IMR-90 (cell line): ENCODE results near the gene TTC29. TPM values are rescaled to one million over a fixed set of nuclear protein-coding genes. Genes with fewer than 3 reads are reported as not detected.

Source experiments
- ATAC-seq: fragments of 200-7000 bp; cut with Tn5 transposase; 2 replicates; pipeline ENCODE4 v1.9.1; 2020; ENCODE audit warnings: low read depth, mild to moderate bottlenecking, moderate library complexity
- BruUV-seq: library from RNA; stranded (reverse); fragments of 400-500 nt; replicated peaks from 2 replicates; lab custom pipeline; 2021; lab: Mats Ljungman, UMichigan
- CTCF ChIA-PET: fragments of 300-600 bp; formaldehyde crosslinking; extraction: SDS; loops from one replicate; lab custom pipeline; 2021; ENCODE audit warnings: antibody characterized with exemption; lab: Yijun Ruan, JAX
- POLR2A ChIA-PET: fragments of 300-600 bp; sonication (Branson Sonifier 250); formaldehyde crosslinking; loops from one replicate; lab custom pipeline; 2022; ENCODE audit warnings: antibody characterized with exemption; ENCODE audit not compliant: unreplicated experiment; lab: Charles Lee
- DNase-seq: peaks from one replicate; pipeline ENCODE4 v3.0.0; 2013
- H2AFZ ChIP-seq: replicated peaks from 2 replicates; pipeline ENCODE3; 2013; ENCODE audit warnings: low read length, mild to moderate bottlenecking; ENCODE audit not compliant: poor library complexity
- H2AK5ac ChIP-seq: 2 replicates; pipeline ENCODE4 v1.6.1; 2013; ENCODE audit warnings: low read depth, low read length, inconsistent platforms
- H2AK9ac ChIP-seq: replicated peaks from 2 replicates; pipeline ENCODE3; 2013; ENCODE audit warnings: mild to moderate bottlenecking, low read depth, low read length, moderate library complexity; ENCODE audit not compliant: poor library complexity
- H2BK120ac ChIP-seq: 2 replicates; pipeline ENCODE4 v1.6.1; 2013; ENCODE audit warnings: low read depth, low read length, inconsistent platforms
- H2BK15ac ChIP-seq: 3 replicates; pipeline ENCODE4 v1.6.1; 2013; ENCODE audit warnings: low read depth, low read length, inconsistent platforms
- H2BK20ac ChIP-seq: 2 replicates; pipeline ENCODE4 v1.6.1; 2013; ENCODE audit warnings: low read depth, mild to moderate bottlenecking, inconsistent platforms, low read length, moderate library complexity
- H2BK5ac ChIP-seq: 2 replicates; pipeline ENCODE4 v1.6.1; 2013; ENCODE audit warnings: mild to moderate bottlenecking, low read depth, low read length, inconsistent platforms; ENCODE audit not compliant: poor library complexity, severe bottlenecking
- H3K14ac ChIP-seq: replicated peaks from 2 replicates; pipeline ENCODE4 v1.6.1; 2013; ENCODE audit warnings: low read depth, low read length, inconsistent platforms
- H3K18ac ChIP-seq: 2 replicates; pipeline ENCODE4 v1.6.1; 2013; ENCODE audit warnings: low read depth, low read length, control low read depth
- H3K23ac ChIP-seq: 2 replicates; pipeline ENCODE4 v1.6.1; 2013; ENCODE audit warnings: low read depth, low read length, inconsistent platforms
- H3K27ac ChIP-seq: 2 replicates; pipeline ENCODE4 v1.5.1; 2013; ENCODE audit warnings: mild to moderate bottlenecking, control low read depth, low read length; ENCODE audit not compliant: insufficient read depth
- H3K27me3 ChIP-seq: 2 replicates; pipeline ENCODE4 v1.6.1; 2013; ENCODE audit warnings: low read length; ENCODE audit not compliant: control insufficient read depth, insufficient read depth
- H3K36me3 ChIP-seq: 2 replicates; pipeline ENCODE4 v1.6.1; 2013; ENCODE audit warnings: low read length, mixed read lengths; ENCODE audit not compliant: control insufficient read depth, insufficient read depth
- H3K4ac ChIP-seq: 2 replicates; pipeline ENCODE4 v1.6.1; 2013; ENCODE audit warnings: low read depth, low read length, inconsistent platforms
- H3K4me1 ChIP-seq: 2 replicates; pipeline ENCODE4 v1.6.1; 2013; ENCODE audit warnings: low read length, mixed read lengths; ENCODE audit not compliant: control insufficient read depth, insufficient read depth
- H3K4me2 ChIP-seq: 2 replicates; pipeline ENCODE4 v1.6.1; 2013; ENCODE audit warnings: low read depth, mild to moderate bottlenecking, control low read depth, low read length, moderate library complexity
- H3K4me3 ChIP-seq: 2 replicates; pipeline ENCODE4 v1.5.1; 2013; ENCODE audit warnings: low read depth, mild to moderate bottlenecking, control low read depth, low read length, moderate library complexity; ENCODE audit not compliant: insufficient read depth
- H3K56ac ChIP-seq: 2 replicates; pipeline ENCODE4 v1.6.1; 2013; ENCODE audit warnings: low read length, inconsistent platforms; ENCODE audit not compliant: insufficient read depth; ENCODE audit errors: extremely low read depth
- H3K79me1 ChIP-seq, 2 experiments: 2 replicates each; pipeline ENCODE4 v1.6.1; 2013; ENCODE audit warnings: low read length in 2 of 2, inconsistent platforms in 1 of 2, low read depth in 1 of 2
- H3K9ac ChIP-seq: 2 replicates; pipeline ENCODE4 v1.6.1; 2013; ENCODE audit warnings: low read depth, low read length, control low read depth
- H3K9me1 ChIP-seq: 2 replicates; pipeline ENCODE4 v1.6.1; 2013; ENCODE audit warnings: low read length, inconsistent platforms; ENCODE audit not compliant: insufficient read depth
- H3K9me3 ChIP-seq: 2 replicates; pipeline ENCODE4 v1.6.1; 2013; ENCODE audit warnings: low read length; ENCODE audit not compliant: control insufficient read depth, insufficient read depth
- H4K20me1 ChIP-seq: 2 replicates; pipeline ENCODE4 v1.6.1; 2013; ENCODE audit warnings: low read length, inconsistent platforms; ENCODE audit not compliant: insufficient read depth
- H4K5ac ChIP-seq: 2 replicates; pipeline ENCODE4 v1.6.1; 2013; ENCODE audit warnings: mild to moderate bottlenecking, low read depth, low read length, control low read depth
- H4K8ac ChIP-seq, 2 experiments: 2 replicates each; pipeline ENCODE4 v1.6.1; 2013; ENCODE audit warnings: low read depth in 2 of 2, low read length in 2 of 2, control low read depth in 1 of 2, inconsistent platforms in 1 of 2
- H4K91ac ChIP-seq: 2 replicates; pipeline ENCODE4 v1.6.1; 2013; ENCODE audit warnings: low read depth, low read length, inconsistent platforms; ENCODE audit not compliant: insufficient read depth
- BHLHE40 ChIP-seq: fragments of 150-350 bp; IDR thresholded peaks from 2 replicates; pipeline ENCODE4 v1.6.1; 2016; ENCODE audit warnings: mild to moderate bottlenecking, low read depth, low read length
- CEBPB ChIP-seq: IDR thresholded peaks from 2 replicates; pipeline ENCODE4 v1.6.1; 2012; ENCODE audit warnings: low read depth, low read length, improper control_type of control experiment
- CHD1 ChIP-seq: IDR thresholded peaks from 2 replicates; pipeline ENCODE4 v1.6.1; 2012; ENCODE audit warnings: low read depth, low read length, improper control_type of control experiment
- FOS ChIP-seq: fragments of 150-350 bp; IDR thresholded peaks from 2 replicates; pipeline ENCODE4 v1.6.1; 2016; ENCODE audit warnings: low read depth, low read length
- MAFK ChIP-seq: IDR thresholded peaks from 2 replicates; pipeline ENCODE4 v1.6.1; 2012; ENCODE audit warnings: low read depth, low read length, improper control_type of control experiment
- MAZ ChIP-seq: IDR thresholded peaks from 2 replicates; pipeline ENCODE4 v1.6.1; 2012; ENCODE audit warnings: low read depth, mild to moderate bottlenecking, low read length, improper control_type of control experiment, moderate library complexity, borderline replicate concordance
- MXI1 ChIP-seq: IDR thresholded peaks from 2 replicates; pipeline ENCODE4 v1.6.1; 2012; ENCODE audit warnings: low read depth, mild to moderate bottlenecking, low read length, moderate library complexity, borderline replicate concordance
- NFE2L2 ChIP-seq: fragments of 150-350 bp; IDR thresholded peaks from 2 replicates; pipeline ENCODE4 v1.6.1; 2016; ENCODE audit warnings: low read depth, mild to moderate bottlenecking, low read length
- POLR2A ChIP-seq: IDR thresholded peaks from 2 replicates; pipeline ENCODE4 v1.6.1; 2012; ENCODE audit warnings: mild to moderate bottlenecking, low read depth, low read length
- RAD21 ChIP-seq: IDR thresholded peaks from 2 replicates; pipeline ENCODE4 v1.6.1; 2012; ENCODE audit warnings: low read length, improper control_type of control experiment
- RCOR1 ChIP-seq: IDR thresholded peaks from 2 replicates; pipeline ENCODE4 v1.6.1; 2012; ENCODE audit warnings: mild to moderate bottlenecking, low read length, improper control_type of control experiment; ENCODE audit not compliant: insufficient replicate concordance
- RFX5 ChIP-seq: IDR thresholded peaks from 2 replicates; pipeline ENCODE4 v1.8.0; 2012; ENCODE audit warnings: low read depth, mild to moderate bottlenecking, low read length, moderate library complexity
- SMC3 ChIP-seq: fragments of 150-350 bp; IDR thresholded peaks from 2 replicates; pipeline ENCODE4 v1.6.1; 2016; ENCODE audit warnings: low read depth, mild to moderate bottlenecking, antibody characterized with exemption, low read length, moderate library complexity
- USF2 ChIP-seq: fragments of 150-350 bp; IDR thresholded peaks from 2 replicates; pipeline ENCODE4 v1.6.1; 2017; ENCODE audit warnings: mild to moderate bottlenecking, antibody characterized with exemption, low read length, low read depth
- WGBS, 2 experiments: methylation state at CpG; one replicate each; pipeline versions ENCODE4 v1.1.5 to v1.1.7; 2013; ENCODE audit warnings: missing lambda C conversion rate in 2 of 2; ENCODE audit not compliant: insufficient read length in 1 of 2; ENCODE audit errors: extremely low coverage in 2 of 2; 5-methylcytosine and 5-hydroxymethylcytosine counted together
- dilution Hi-C: fragments of 300-500 bp; cut with HindIII; formaldehyde crosslinking; loops from one replicate; pipeline ENCODE4 v1.14.3; 2018; ENCODE audit warnings: low sequenced_read_pairs; ENCODE audit not compliant: unreplicated experiment
- in situ Hi-C: fragments of 300-500 bp; cut with MboI; formaldehyde crosslinking; loops from 3 replicates; pipeline ENCODE4 v1.14.3; 2019; ENCODE audit warnings: low sequenced_read_pairs, inconsistent platforms, mixed read lengths
- intact Hi-C: fragments of 100-400 bp; cut with micrococcal nuclease; formaldehyde crosslinking; loops from 2 replicates; pipeline ENCODE4 v1.10.0; 2022
- polyA plus RNA-seq, 3 experiments: library from polyadenylated mRNA; depleted of rRNA; stranded (reverse); fragments of >200 nt; gene quantifications; 2 replicates each; pipeline ENCODE4 v1.2.3, GENCODE V29; 2012; ENCODE audit warnings: low replicate concordance in 1 of 3
- total RNA-seq: library from RNA; depleted of rRNA; stranded (reverse); fragments of >200 nt; gene quantifications from 2 replicates; pipeline ENCODE4 v1.2.3, GENCODE V29; 2012
- TF ChIP-seq, protein P1 (sequence below): fragments of 150-350 bp; IDR thresholded peaks from 2 replicates; pipeline ENCODE4 v1.6.1; 2016; ENCODE audit warnings: low read depth, mild to moderate bottlenecking, low read length, moderate library complexity, borderline replicate concordance
- TF ChIP-seq, protein P2 (sequence below): conservative IDR thresholded peaks from 2 replicates; pipeline ENCODE4 v1.5.1; 2012; ENCODE audit warnings: mild to moderate bottlenecking, low read depth, low read length, improper control_type of control experiment

Gene TTC29
- total and polyA plus RNA-seq, 2 of the 4 experiments (the other 2 are of a cell fraction) = not detected

GRCh38 chr4:146978641-146979040, 33.0 kb upstream of the TTC29 start:
- no TSS peak for BruUV-seq
- no peak overlapping the region for H3K27ac ChIP-seq
- no peak overlapping the region for H3K9ac ChIP-seq
- intact Hi-C loops (no loop called here), dilution Hi-C loops (no loop called here), in situ Hi-C loops (no loop called here)
- H3K23ac ChIP-seq = no peak overlapping the region
- no peak overlapping the region for H2BK20ac ChIP-seq
- H3K56ac ChIP-seq = no peak overlapping the region
- no peak overlapping the region for H2AK5ac ChIP-seq
- H4K20me1 ChIP-seq = no peaks in the 10 kb centered on the region
- no peak overlapping the region for H2BK5ac ChIP-seq
- H3K18ac ChIP-seq = no peak overlapping the region
- H3K9me3 ChIP-seq = no peaks in the 10 kb centered on the region
- ATAC-seq (no peak), DNase-seq (no peak)
- H3K4me1 ChIP-seq = no peaks in the 10 kb centered on the region
- WGBS, 2 experiments = no CpG with 5 or more reads among the region's 4 CpGs
- H2BK120ac ChIP-seq = no peak overlapping the region
- H3K4me2 ChIP-seq = no peak overlapping the region
- TF ChIP-seq CHD1 = no peak
- TF ChIP-seq FOS = no peak
- no peak for TF ChIP-seq RCOR1
- no peak for TF ChIP-seq USF2
- TF ChIP-seq POLR2A = no peak
- TF ChIP-seq, protein P1, sequence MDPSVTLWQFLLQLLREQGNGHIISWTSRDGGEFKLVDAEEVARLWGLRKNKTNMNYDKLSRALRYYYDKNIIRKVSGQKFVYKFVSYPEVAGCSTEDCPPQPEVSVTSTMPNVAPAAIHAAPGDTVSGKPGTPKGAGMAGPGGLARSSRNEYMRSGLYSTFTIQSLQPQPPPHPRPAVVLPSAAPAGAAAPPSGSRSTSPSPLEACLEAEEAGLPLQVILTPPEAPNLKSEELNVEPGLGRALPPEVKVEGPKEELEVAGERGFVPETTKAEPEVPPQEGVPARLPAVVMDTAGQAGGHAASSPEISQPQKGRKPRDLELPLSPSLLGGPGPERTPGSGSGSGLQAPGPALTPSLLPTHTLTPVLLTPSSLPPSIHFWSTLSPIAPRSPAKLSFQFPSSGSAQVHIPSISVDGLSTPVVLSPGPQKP = no peak
- no peak for TF ChIP-seq BHLHE40
- TF ChIP-seq MAFK = no peak
- TF ChIP-seq MAZ = no peak
- TF ChIP-seq MXI1 = no peak
- TF ChIP-seq, protein P2, sequence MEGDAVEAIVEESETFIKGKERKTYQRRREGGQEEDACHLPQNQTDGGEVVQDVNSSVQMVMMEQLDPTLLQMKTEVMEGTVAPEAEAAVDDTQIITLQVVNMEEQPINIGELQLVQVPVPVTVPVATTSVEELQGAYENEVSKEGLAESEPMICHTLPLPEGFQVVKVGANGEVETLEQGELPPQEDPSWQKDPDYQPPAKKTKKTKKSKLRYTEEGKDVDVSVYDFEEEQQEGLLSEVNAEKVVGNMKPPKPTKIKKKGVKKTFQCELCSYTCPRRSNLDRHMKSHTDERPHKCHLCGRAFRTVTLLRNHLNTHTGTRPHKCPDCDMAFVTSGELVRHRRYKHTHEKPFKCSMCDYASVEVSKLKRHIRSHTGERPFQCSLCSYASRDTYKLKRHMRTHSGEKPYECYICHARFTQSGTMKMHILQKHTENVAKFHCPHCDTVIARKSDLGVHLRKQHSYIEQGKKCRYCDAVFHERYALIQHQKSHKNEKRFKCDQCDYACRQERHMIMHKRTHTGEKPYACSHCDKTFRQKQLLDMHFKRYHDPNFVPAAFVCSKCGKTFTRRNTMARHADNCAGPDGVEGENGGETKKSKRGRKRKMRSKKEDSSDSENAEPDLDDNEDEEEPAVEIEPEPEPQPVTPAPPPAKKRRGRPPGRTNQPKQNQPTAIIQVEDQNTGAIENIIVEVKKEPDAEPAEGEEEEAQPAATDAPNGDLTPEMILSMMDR = no peak
- no peak for TF ChIP-seq SMC3
- no peak for TF ChIP-seq NFE2L2
- TF ChIP-seq RAD21 = no peak
- TF ChIP-seq CEBPB = no peak
- no peak for TF ChIP-seq RFX5
- H3K27me3 ChIP-seq = no peaks in the 10 kb centered on the region; the same call in 1 of the 2 replicates
- no peak overlapping the region for H3K14ac ChIP-seq
- no peak overlapping the region for H3K4ac ChIP-seq
- H4K91ac ChIP-seq = no peak overlapping the region
- no peaks in the 10 kb centered on the region for H3K9me1 ChIP-seq
- no peaks in the 10 kb centered on the region for H3K36me3 ChIP-seq
- no peak overlapping the region for H2AFZ ChIP-seq
- no peak overlapping the region for H3K4me3 ChIP-seq
- H2BK15ac ChIP-seq = no peak overlapping the region
- H4K8ac ChIP-seq = no peak overlapping the region
- no peaks in the 10 kb centered on the region for H3K79me1 ChIP-seq
- no peak overlapping the region for H4K5ac ChIP-seq
- no peak overlapping the region for H2AK9ac ChIP-seq
- ChIA-PET CTCF (no interaction called here), POLR2A (no interaction called here)
